ENCODE data around the gene PKD1. TPM values are rescaled to one million over a fixed set of nuclear protein-coding genes. Genes with fewer than 3 reads are reported as not detected.
A peak's percentile ranks its signal among the peaks of the same experiment; 100 is the strongest.

PKD1 gene
- total and polyA plus RNA-seq, 2 of the 13 experiments (the other 11 are each of a cell fraction or from before 2014, with no cell fraction given) = 22.1 to 23.0 TPM

- TF ChIP-seq, protein P1, sequence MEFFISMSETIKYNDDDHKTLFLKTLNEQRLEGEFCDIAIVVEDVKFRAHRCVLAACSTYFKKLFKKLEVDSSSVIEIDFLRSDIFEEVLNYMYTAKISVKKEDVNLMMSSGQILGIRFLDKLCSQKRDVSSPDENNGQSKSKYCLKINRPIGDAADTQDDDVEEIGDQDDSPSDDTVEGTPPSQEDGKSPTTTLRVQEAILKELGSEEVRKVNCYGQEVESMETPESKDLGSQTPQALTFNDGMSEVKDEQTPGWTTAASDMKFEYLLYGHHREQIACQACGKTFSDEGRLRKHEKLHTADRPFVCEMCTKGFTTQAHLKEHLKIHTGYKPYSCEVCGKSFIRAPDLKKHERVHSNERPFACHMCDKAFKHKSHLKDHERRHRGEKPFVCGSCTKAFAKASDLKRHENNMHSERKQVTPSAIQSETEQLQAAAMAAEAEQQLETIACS (CRISPR knock-in tag; IDR thresholded peaks at IDR 0.05) = no peak
- TF ChIP-seq, protein P2, sequence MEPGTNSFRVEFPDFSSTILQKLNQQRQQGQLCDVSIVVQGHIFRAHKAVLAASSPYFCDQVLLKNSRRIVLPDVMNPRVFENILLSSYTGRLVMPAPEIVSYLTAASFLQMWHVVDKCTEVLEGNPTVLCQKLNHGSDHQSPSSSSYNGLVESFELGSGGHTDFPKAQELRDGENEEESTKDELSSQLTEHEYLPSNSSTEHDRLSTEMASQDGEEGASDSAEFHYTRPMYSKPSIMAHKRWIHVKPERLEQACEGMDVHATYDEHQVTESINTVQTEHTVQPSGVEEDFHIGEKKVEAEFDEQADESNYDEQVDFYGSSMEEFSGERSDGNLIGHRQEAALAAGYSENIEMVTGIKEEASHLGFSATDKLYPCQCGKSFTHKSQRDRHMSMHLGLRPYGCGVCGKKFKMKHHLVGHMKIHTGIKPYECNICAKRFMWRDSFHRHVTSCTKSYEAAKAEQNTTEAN (CRISPR knock-in tag; conservative IDR thresholded peaks at IDR 0.05) = 0 out of 2 replicates have a peak, but pooled peaks have one; percentile 38
- TF ChIP-seq, protein P3, sequence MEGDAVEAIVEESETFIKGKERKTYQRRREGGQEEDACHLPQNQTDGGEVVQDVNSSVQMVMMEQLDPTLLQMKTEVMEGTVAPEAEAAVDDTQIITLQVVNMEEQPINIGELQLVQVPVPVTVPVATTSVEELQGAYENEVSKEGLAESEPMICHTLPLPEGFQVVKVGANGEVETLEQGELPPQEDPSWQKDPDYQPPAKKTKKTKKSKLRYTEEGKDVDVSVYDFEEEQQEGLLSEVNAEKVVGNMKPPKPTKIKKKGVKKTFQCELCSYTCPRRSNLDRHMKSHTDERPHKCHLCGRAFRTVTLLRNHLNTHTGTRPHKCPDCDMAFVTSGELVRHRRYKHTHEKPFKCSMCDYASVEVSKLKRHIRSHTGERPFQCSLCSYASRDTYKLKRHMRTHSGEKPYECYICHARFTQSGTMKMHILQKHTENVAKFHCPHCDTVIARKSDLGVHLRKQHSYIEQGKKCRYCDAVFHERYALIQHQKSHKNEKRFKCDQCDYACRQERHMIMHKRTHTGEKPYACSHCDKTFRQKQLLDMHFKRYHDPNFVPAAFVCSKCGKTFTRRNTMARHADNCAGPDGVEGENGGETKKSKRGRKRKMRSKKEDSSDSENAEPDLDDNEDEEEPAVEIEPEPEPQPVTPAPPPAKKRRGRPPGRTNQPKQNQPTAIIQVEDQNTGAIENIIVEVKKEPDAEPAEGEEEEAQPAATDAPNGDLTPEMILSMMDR (CRISPR knock-in tag; IDR thresholded peaks at IDR 0.05) = no peak
- TF ChIP-seq ZNF772 (CRISPR knock-in tag; IDR thresholded peaks at IDR 0.05) (peak; percentile 84), ZNF431 (CRISPR knock-in tag; IDR thresholded peaks at IDR 0.05; ENCODE audit: borderline replicate concordance, low read depth) (no peak), ZMYM3 (CRISPR knock-in tag; IDR thresholded peaks at IDR 0.05) (peak; percentile 66; the same call in 1 of the 2 replicates), MEF2D (CRISPR knock-in tag; IDR thresholded peaks at IDR 0.05) (peak; percentile 74), ZNF451 (CRISPR knock-in tag; IDR thresholded peaks at IDR 0.05) (peak; percentile 81; the same call in 1 of the 2 replicates), RFX3 (CRISPR knock-in tag; IDR thresholded peaks at IDR 0.05) (no peak), IKZF4 (CRISPR knock-in tag; IDR thresholded peaks at IDR 0.05; ENCODE audit: borderline replicate concordance, low read depth, not compliant biosample characterization) (no peak), PAXIP1 (CRISPR knock-in tag; conservative IDR thresholded peaks at IDR 0.05) (peak; percentile 94), SPEN (CRISPR knock-in tag; IDR thresholded peaks at IDR 0.05; ENCODE audit: low read depth) (peak; percentile 91), SRY (CRISPR knock-in tag; IDR thresholded peaks at IDR 0.05) (no peak), FOXA1 (IDR thresholded peaks at IDR 0.05) (no peak), FOXA1 (CRISPR knock-in tag; IDR thresholded peaks at IDR 0.05) (peak; percentile 56; the same call in 1 of the 2 replicates), THAP9 (CRISPR knock-in tag; IDR thresholded peaks at IDR 0.05; ENCODE audit: borderline replicate concordance) (peak; percentile 54; the same call in 1 of the 2 replicates)
- TF ChIP-seq, protein P4, sequence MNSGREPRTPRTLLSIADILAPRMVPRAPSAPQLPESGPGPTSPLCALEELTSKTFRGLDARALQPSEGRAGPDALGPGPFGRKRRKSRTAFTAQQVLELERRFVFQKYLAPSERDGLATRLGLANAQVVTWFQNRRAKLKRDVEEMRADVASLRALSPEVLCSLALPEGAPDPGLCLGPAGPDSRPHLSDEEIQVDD (CRISPR knock-in tag; IDR thresholded peaks at IDR 0.05; ENCODE audit: borderline replicate concordance) = no peak
These were observed 22.0 kb upstream of the PKD1 start (continued) for GRCh38 chr16:2157480-2158261.
